ENCODE data around the gene KLF6. TPM values are rescaled to one million over a fixed set of nuclear protein-coding genes. Genes with fewer than 3 reads are reported as not detected.

The KLF6 gene
- total RNA-seq, 1 experiment from 2014 or later: 94.5 TPM

DNA sequence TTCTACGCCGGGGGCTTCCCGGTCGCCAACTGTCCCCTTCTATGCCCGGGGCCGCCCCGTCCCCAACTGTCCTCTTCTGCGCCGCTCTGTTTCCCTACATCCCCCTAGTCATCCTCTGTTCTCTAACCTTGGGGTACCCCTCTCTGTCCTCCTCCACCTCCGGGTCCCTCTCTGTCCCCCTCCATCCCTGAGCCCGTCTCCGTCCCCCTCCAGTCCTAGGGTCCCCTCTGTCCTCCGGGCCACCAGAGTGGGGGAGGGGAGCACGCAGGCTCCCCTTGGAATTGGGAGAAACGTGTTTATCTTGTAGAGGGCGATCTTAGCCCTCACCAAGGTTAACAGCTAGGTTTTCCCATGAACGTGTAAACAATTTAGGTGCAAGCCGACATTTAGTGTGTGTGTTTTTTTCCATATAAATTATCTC, 852 bp upstream of the KLF6 start:
- peaks cover 35% of the 10 kb centered on the region for H3K36me3 ChIP-seq (ENCODE audit: low read depth, low read length)
- peaks cover 33% of the 10 kb centered on the region for H4K20me1 ChIP-seq (ENCODE audit: low read length)
- peak overlapping the region; percentile 95 for H3K4me2 ChIP-seq (ENCODE audit: low read length)
- no peaks in the 10 kb centered on the region for H3K27me3 ChIP-seq (ENCODE audit: low read length)
- no TSS peak for BruUV-seq (replicated peaks)
- TF ChIP-seq EZH2 (IDR thresholded peaks at IDR 0.05; ENCODE audit: low read length, unreplicated experiment) (no peak), EZH2phosphoT487 (IDR thresholded peaks at IDR 0.05; ENCODE audit: borderline replicate concordance, low read length) (no peak)
- TF ChIP-seq, protein P1, sequence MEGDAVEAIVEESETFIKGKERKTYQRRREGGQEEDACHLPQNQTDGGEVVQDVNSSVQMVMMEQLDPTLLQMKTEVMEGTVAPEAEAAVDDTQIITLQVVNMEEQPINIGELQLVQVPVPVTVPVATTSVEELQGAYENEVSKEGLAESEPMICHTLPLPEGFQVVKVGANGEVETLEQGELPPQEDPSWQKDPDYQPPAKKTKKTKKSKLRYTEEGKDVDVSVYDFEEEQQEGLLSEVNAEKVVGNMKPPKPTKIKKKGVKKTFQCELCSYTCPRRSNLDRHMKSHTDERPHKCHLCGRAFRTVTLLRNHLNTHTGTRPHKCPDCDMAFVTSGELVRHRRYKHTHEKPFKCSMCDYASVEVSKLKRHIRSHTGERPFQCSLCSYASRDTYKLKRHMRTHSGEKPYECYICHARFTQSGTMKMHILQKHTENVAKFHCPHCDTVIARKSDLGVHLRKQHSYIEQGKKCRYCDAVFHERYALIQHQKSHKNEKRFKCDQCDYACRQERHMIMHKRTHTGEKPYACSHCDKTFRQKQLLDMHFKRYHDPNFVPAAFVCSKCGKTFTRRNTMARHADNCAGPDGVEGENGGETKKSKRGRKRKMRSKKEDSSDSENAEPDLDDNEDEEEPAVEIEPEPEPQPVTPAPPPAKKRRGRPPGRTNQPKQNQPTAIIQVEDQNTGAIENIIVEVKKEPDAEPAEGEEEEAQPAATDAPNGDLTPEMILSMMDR (conservative IDR thresholded peaks at IDR 0.05; ENCODE audit: low read depth, low read length): no peak
- ChIA-PET POLR2A (ENCODE audit: unreplicated experiment) (interaction anchor here (0.6 to 1.5 kb wide), 8 partner anchors 21 to 979 kb away, joined by 3 to 25 read pairs (median 10); no protein-coding TSS in a partner anchor), CTCF (no interaction called here)
- H3K27ac ChIP-seq (ENCODE audit: low read length): peak overlapping the region; percentile 93
- peak overlapping the region; percentile 73 for H3K4me3 ChIP-seq (ENCODE audit: low read length)
- intact Hi-C loops (cut with micrococcal nuclease): loop anchor here (1.0 to 10.0 kb wide), 6 partner anchors 20 to 889 kb away; no protein-coding TSS in a partner anchor
- no peak overlapping the region for H2AFZ ChIP-seq (ENCODE audit: low read length)
- peak; percentile 2; the same call in 1 of the 2 replicates for ATAC-seq
- H3K4me1 ChIP-seq (ENCODE audit: insufficient read depth, low read length): peaks cover 18% of the 10 kb centered on the region
- H3K9me3 ChIP-seq (ENCODE audit: low read length): no peaks in the 10 kb centered on the region
- no peaks in the 10 kb centered on the region for H3F3A ChIP-seq (ENCODE audit: low read length, unreplicated experiment)
- H3K9ac ChIP-seq (ENCODE audit: low read length): peak overlapping the region; percentile 99
- no peak for DNase-seq
- H3K9me2 ChIP-seq (replicated peaks; ENCODE audit: low read length): no peaks in the 10 kb centered on the region
- H3K79me2 ChIP-seq (ENCODE audit: low read length): peaks cover 48% of the 10 kb centered on the region

GRCh38 chr10:3785251-3785850, 342 bp upstream of the KLF6 start:
- Histone ChIP-seq H3K36me3 (ENCODE audit: low read depth, low read length) (peaks cover 40% of the 10 kb centered on the region), H3K4me2 (ENCODE audit: low read length) (peak overlapping the region; percentile 95), H3K9me2 (replicated peaks; ENCODE audit: low read length) (no peaks in the 10 kb centered on the region), H4K20me1 (ENCODE audit: low read length) (peaks cover 38% of the 10 kb centered on the region), H3K4me3 (ENCODE audit: low read length) (peak overlapping the region; percentile 96), H3F3A (ENCODE audit: low read length, unreplicated experiment) (no peaks in the 10 kb centered on the region), H3K27me3 (ENCODE audit: low read length) (no peaks in the 10 kb centered on the region), H3K4me1 (ENCODE audit: insufficient read depth, low read length) (peaks cover 23% of the 10 kb centered on the region), H3K79me2 (ENCODE audit: low read length) (peaks cover 53% of the 10 kb centered on the region), H2AFZ (ENCODE audit: low read length) (no peak overlapping the region), H3K9ac (ENCODE audit: low read length) (peak overlapping the region; percentile 100), H3K9me3 (ENCODE audit: low read length) (no peaks in the 10 kb centered on the region), H3K27ac (ENCODE audit: low read length) (peak overlapping the region; percentile 93)
- ATAC-seq (peak; percentile 48), DNase-seq (peak; percentile 91)
- TF ChIP-seq, protein P1 (conservative IDR thresholded peaks at IDR 0.05; ENCODE audit: low read depth, low read length): no peak
- TF ChIP-seq EZH2 (IDR thresholded peaks at IDR 0.05; ENCODE audit: low read length, unreplicated experiment): no peak
- TF ChIP-seq EZH2phosphoT487 (IDR thresholded peaks at IDR 0.05; ENCODE audit: borderline replicate concordance, low read length): no peak
- POLR2A ChIA-PET (ENCODE audit: unreplicated experiment): interaction anchor here (0.5 to 1.5 kb wide), 20 partner anchors 8 to 979 kb away, joined by 3 to 25 read pairs (median 4); no protein-coding TSS in a partner anchor
- BruUV-seq (replicated peaks): no TSS peak
- intact Hi-C loops (cut with micrococcal nuclease): loop anchor here (1.0 to 10.0 kb wide), 6 partner anchors 21 to 889 kb away; no protein-coding TSS in a partner anchor
- CTCF ChIA-PET: interaction anchor here (1.0 kb wide), 1 partner anchor 44 kb away, joined by 3 read pairs; no protein-coding TSS in a partner anchor

All from PC-3 (cell line).